ENCODE data around the gene PLXDC2.

GRCh38 chr10:20117471-20117870 lies 301.2 kb downstream of the PLXDC2 start:
- TF ChIP-seq POLR2A (IDR thresholded peaks at IDR 0.05), result no peak
- TF ChIP-seq CTCF (IDR thresholded peaks at IDR 0.05), result no peak
- TF ChIP-seq POLR2AphosphoS5 (IDR thresholded peaks at IDR 0.05; ENCODE audit: insufficient read depth in 1 of 2, low read depth in 1 of 2), result no peak

Measured in vagina (tissue), 2 donors.